IPS DF 4.7 (cell line): ENCODE results near the gene PRXL2A.

Experiments
- DNase-seq: peaks from one replicate; pipeline ENCODE4 v3.0.0-alpha.2; 2013; ENCODE audit warnings: low spot score; ENCODE audit errors: extremely low read depth

The PRXL2A gene

DNA sequence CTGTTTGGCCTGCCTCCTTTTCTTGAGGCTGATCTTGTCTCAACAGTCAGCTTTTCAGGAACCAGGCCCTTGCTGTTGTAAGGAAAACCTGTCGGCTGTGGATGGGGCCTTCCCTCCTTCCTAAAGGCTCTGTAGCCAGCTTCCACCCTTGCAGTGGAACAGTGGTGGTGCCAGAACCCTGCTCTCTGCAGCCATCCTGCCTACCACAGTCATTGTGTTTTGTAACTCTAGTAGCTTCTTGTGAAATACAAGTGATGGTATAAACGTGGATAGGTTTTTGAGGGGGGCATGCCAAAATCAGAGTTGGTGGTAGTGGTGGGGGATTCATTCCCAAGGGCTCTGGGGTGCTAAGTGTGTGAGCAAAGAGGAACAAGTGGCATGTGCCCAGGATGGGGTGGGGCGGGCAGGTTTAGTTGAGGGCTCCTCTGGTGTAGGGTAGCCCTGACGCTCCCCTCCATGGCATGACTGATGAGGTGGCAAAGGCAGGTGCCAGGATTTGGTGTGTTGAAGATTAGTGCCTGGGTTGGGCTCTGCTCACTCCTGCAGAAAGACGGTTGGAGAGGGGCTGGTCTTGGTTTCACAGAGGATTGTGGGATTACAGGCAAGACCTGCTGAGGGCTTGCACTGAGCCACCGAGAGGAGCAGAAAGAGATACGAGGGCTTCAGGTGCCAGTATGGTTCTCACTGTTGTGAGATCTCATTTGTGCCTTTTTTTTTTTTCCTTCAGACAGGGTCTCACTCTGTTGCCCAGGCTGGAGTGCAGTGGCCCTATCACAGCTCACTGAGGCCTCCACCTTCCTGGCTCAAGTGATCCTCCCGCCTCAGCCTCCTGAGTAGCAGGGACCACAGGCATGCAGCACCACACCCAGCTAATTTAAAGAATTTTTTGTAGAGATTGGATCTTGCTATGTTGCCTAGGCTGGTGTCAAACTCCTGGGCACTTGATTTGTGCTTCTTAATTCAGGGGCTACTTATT, 53.1 kb downstream of the PRXL2A start:
- DNase-seq: no peak

DNA sequence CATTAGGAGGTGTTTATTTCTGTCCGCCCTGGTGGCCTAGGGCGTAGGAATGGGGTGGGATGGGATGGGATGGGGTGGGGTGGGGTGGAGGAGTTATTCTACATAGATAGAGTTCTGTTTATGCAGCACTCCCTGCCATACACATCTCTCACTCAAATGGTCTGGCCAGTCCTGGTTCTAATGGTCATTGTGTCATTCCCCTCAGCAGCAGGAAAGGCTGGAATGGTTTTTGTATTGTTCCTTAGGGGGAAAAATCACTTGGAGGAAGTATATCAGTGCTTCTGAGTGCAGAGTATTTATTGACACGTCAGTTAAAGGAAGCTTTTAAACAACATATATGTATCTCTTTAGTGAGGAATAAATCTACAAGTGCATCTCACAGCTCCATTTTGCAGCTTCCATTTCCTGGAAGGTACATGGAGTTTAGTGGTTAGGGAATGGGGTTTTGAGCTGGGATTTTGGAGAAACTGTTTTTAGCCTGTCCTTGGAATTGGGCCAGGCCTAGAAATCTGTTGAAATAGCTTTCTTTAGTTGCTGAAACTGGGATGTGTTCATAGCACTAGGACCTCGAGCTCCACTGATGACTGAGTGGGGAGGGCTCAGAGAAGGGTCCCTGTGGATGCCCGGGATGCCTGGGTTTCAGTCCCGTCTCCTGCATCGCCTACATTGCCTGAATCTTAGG, 54.1 kb downstream of the PRXL2A start:
- no peak for DNase-seq

GRCh38 chr10:80462981-80463741, 54.8 kb downstream of the PRXL2A start:
- DNase-seq: no peak

DNA sequence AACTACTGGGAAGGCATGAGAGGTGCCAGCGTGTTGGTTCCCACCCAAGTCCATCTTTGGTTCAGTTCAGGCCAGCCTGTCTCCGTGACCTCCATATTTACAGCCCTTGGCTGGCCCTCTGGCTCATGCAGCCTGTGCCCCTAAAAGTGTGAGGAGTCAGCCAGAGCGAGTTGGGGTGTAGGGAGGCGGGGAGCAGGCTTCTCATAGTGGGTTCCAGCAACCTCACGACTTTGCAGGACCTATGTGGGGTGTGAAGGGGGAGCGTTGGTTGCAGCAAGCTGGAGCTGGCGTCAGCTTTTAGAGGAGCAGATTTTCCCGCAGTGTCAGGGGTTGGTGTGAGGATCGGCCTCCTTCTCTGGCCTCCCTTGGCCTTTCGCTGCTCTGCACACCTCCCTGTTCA, 55.5 kb downstream of the PRXL2A start:
- no peak for DNase-seq

- DNase-seq: no peak
Measured at GRCh38 chr10:80464557-80465450, 56.5 kb downstream of the PRXL2A start.

DNA sequence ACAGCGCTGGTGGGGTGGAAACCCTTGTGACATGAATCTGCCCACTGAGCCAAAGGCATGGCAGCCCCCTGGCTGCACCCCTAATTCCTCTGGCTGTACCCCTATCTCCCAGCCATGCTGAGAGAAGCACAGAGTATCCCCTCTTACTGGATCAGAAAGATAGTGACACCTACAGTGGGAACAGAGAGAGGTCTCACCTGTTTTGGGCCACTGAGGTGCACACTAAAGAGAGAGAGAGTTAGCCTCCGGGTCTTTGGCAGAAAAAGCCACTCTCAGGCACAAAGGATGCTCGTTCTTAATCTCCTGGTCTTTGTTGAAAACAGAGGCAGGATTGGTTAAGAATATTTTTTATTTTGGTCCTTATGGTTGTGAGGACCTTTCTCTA, 57.1 kb downstream of the PRXL2A start:
- DNase-seq: no peak

DNA sequence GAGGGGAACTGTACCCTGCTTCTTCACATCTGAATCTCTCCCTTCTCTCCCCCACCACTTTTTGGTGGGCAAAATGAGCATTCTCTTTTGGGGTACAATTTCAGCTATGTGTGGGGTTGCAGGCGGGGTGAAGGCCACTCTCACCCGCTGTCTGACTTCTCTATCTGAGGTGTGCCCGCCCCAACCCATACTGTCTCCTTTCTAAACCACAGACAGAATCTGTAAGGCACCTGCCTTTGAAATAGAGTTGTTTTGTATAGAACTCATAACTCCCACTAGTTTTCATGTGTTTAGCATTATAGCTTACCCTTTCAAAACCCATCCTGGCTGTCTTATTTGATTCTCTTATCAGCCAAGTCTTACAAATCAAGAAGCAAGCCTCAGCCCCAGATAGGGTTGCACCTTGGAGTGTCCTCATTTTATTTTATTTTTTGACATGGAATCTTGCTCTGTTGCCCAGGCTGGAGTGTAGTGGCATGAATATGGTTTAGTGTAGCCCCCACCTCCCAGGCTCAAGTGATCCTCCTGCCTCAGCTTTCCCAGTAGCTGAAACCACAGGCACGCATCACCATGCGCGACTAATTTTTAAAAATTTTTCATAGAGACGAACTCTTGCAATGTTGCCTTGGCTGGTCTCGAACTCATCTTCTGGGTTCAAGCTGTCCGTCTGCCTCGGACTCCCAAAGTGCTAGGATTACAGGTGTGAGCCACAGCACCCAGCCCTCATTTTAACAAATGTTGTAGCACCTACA, 57.7 kb downstream of the PRXL2A start:
- no peak for DNase-seq

DNA sequence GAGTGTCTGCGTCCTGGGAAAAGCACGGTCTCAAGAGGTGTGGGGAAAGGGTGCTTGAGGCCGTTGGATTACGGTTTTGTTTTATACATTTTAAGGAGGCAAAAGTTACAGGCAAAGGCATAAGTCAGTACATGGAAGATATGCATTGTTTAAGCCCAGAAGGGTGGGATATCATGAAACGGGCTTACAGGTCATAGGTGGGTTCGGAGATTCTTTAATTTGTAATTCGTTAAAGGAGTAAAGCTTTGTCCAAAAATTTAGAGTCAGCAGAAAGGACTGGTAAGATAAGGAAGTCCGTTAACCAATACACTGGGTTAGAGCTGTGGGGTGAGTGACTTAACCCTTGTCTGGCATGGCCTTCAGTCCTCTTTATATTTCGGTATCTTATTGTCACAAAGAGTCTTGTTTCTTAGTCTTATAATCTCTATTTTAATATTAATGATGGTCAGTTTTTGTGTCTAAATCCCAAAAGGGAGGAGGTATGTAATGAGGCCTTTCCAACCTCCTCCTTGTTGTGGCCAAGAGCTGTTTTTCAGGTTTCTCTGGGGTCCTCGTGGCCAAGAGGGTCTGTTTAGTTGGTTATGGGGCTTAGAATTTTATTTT, 58.5 kb downstream of the PRXL2A start:
- DNase-seq: no peak

DNA sequence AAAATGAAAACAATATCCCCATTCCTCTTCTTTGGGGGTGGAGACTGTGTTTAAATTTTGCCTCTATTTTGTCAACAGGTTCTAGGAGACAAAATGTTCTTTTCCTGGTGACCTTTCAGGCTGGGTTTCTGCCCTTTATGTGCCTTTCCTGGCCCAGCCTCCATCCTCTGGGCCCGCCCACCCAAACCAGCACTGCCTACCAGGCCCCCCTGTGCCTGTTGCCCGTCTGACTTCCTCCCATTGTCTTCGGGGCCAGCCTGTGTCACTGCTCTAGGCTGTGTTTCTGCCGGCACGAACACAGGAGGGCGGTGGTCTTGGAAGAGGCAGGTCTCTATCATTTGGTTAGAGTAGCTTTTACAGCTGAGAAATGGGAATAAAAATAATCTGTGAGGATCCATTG, 59.7 kb downstream of the PRXL2A start:
- no peak for DNase-seq

- no peak for DNase-seq
Measured at GRCh38 chr10:80468806-80469421, 60.6 kb downstream of the PRXL2A start.

- DNase-seq: no peak
Measured at GRCh38 chr10:80470266-80470665, 61.9 kb downstream of the PRXL2A start.

DNA sequence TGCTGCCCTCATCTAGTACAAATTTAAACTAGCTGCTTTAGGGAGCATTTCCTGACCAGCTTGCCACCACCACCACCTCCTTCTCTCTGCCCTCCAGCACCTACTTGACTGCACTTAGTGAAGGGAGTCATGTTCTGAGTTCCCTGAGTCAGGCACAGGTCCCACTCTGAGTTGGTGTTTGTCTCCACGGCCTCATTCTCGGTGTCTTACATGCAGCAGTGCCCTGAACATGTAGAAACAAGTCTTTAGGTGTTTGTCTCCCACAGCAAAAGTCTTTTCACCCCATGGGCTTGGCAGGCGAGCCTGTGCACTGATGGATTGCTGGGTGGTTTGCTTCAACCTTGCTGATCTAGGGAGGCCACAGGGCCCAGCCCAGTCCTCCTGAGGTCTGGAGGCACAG, 62.6 kb downstream of the PRXL2A start:
- no peak for DNase-seq

- DNase-seq: no peak
Measured at GRCh38 chr10:80471715-80472233, 63.4 kb downstream of the PRXL2A start.

GRCh38 chr10:80472234-80473095, 64.1 kb downstream of the PRXL2A start:
- no peak for DNase-seq

DNA sequence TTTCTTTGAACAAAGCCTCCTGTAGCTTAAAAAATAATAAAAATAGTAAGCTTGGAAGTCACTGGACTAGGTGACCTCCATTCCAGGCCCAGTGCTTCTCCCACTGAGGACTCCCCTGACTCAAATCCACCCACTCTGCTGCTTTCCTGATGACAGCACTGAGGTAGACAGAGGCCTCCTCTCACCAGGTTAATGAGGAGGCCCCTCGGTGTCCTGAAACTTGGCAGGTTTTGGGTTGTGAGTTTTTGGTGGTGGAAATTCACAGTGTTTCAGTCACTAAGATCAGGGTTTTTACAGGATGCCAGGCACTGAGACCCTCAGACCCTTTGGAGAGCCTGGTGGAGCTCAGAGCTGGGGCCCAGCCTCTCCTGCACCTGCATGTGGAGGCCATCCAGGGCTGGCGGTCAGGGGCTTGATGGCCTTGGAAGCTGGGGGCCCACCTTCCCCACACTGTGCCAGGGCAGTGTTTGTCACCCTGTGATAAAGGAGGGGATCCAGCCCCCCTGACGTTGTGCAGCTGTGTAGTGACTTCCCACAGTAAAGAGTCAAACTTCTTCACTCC, 64.8 kb downstream of the PRXL2A start:
- DNase-seq: no peak

GRCh38 chr10:80473692-80474596, 65.6 kb downstream of the PRXL2A start:
- DNase-seq: no peak

GRCh38 chr10:80474597-80474910, 66.2 kb downstream of the PRXL2A start:
- no peak for DNase-seq
